ENCODE data around the gene MRPS23.

DNA sequence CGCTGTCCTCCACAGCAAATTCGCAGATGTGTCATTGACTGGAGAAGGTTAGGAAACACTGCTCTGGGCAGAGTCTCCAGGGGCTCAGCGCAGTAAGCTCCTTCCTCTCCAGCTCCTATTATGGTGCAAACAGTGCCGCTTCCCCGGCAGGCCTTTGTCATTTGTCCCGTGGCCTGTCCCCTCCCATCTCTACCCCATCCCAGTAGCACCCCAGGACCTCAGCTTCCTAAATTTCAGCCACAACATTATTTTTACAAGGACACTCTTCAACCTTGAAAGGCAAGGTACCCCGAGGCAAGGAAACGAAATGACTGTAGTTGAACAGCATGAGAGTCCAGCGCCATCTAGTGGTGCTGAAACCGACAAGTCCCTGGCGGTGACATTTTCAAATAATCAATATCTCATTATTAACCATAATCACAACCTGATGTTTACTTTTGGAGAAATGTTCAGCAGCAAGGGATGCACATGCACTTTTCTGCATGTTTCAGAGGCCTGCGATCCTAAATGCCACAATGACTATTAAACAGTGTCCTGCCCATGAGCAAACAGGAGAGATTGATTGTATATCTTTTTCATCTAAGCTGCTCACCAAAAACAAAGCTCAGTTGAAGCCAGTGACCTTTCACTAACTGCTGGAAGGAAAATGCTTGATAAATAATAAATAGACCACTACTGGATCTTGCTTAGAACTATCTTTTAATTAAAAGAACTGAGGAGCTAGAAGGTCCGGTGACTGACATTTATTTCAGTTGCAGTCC lies 16.5 kb downstream of the MRPS23 start:
- TF ChIP-seq, protein P1, sequence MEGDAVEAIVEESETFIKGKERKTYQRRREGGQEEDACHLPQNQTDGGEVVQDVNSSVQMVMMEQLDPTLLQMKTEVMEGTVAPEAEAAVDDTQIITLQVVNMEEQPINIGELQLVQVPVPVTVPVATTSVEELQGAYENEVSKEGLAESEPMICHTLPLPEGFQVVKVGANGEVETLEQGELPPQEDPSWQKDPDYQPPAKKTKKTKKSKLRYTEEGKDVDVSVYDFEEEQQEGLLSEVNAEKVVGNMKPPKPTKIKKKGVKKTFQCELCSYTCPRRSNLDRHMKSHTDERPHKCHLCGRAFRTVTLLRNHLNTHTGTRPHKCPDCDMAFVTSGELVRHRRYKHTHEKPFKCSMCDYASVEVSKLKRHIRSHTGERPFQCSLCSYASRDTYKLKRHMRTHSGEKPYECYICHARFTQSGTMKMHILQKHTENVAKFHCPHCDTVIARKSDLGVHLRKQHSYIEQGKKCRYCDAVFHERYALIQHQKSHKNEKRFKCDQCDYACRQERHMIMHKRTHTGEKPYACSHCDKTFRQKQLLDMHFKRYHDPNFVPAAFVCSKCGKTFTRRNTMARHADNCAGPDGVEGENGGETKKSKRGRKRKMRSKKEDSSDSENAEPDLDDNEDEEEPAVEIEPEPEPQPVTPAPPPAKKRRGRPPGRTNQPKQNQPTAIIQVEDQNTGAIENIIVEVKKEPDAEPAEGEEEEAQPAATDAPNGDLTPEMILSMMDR (conservative IDR thresholded peaks at IDR 0.05 in 1 of 2, IDR thresholded peaks at IDR 0.05 in 1 of 2; ENCODE audit: low read depth in 1 of 2, low read length in 2 of 2): peak; percentile 90 to 94
- TF ChIP-seq EZH2 (IDR thresholded peaks at IDR 0.05; ENCODE audit: low read length, missing control alignments): no peak

Data from fibroblast of lung (primary cell).